OCI-LY7 (cell line): ENCODE measurements around the gene CRK. TPM values are rescaled to one million over a fixed set of nuclear protein-coding genes. Genes with fewer than 3 reads are reported as not detected.

Experiments used
- BruUV-seq: library from RNA; stranded (reverse); fragments of 400-500 nt; replicated peaks from 2 replicates; lab custom pipeline; 2021; lab: Mats Ljungman, UMichigan
- CTCF ChIA-PET: fragments of 300-600 bp; sonication (Branson Sonifier 250); formaldehyde crosslinking; loops from one replicate; lab custom pipeline; 2022; ENCODE audit warnings: antibody characterized with exemption; ENCODE audit not compliant: unreplicated experiment; lab: Charles Lee
- POLR2A ChIA-PET: fragments of 300-600 bp; sonication (Branson Sonifier 250); formaldehyde crosslinking; loops from one replicate; lab custom pipeline; 2022; ENCODE audit warnings: antibody characterized with exemption; lab: Charles Lee
- DNase-seq: peaks from one replicate; pipeline ENCODE4 v3.0.0-alpha.2; 2015; ENCODE audit warnings: low spot score
- H2AFZ ChIP-seq: fragments of 200-600 bp; sonication (generic), shearing (Covaris generic); 2 replicates; pipeline ENCODE4 v1.6.1; 2014; ENCODE audit warnings: mild to moderate bottlenecking, antibody characterized with exemption, low read length, moderate library complexity
- H3K27ac ChIP-seq: fragments of 200-600 bp; sonication (generic); 2 replicates; pipeline ENCODE4 v1.5.1; 2014; ENCODE audit warnings: mixed run types, low read depth, mild to moderate bottlenecking, moderate library complexity, low read length, inconsistent platforms; ENCODE audit not compliant: poor library complexity, severe bottlenecking
- H3K36me3 ChIP-seq: fragments of 200-600 bp; sonication (generic); 2 replicates; pipeline ENCODE4 v1.6.1; 2014; ENCODE audit warnings: mild to moderate bottlenecking, antibody characterized with exemption, low read length, moderate library complexity, mixed read lengths; ENCODE audit not compliant: insufficient read depth
- H3K4me1 ChIP-seq: fragments of 200-600 bp; sonication (generic); 2 replicates; pipeline ENCODE4 v1.5.1; 2014; ENCODE audit warnings: mild to moderate bottlenecking, low read length; ENCODE audit not compliant: insufficient read depth, poor library complexity, severe bottlenecking
- H3K4me2 ChIP-seq: fragments of 200-600 bp; sonication (generic); 2 replicates; pipeline ENCODE4 v1.6.1; 2014; ENCODE audit warnings: mild to moderate bottlenecking, low read length
- H3K4me3 ChIP-seq: fragments of 200-600 bp; sonication (generic); 2 replicates; pipeline ENCODE4 v1.5.1; 2014; ENCODE audit warnings: mild to moderate bottlenecking, low read depth, low read length; ENCODE audit not compliant: poor library complexity, severe bottlenecking
- H3K79me2 ChIP-seq: fragments of 200-600 bp; sonication (generic); 2 replicates; pipeline ENCODE4 v1.6.1; 2016; ENCODE audit warnings: low read depth, mild to moderate bottlenecking, low read length, moderate library complexity, mixed read lengths; ENCODE audit not compliant: insufficient read depth
- H3K9me2 ChIP-seq: fragments of 200-600 bp; sonication (generic); 2 replicates; pipeline ENCODE4 v1.6.1; 2016; ENCODE audit warnings: mild to moderate bottlenecking, low read length, mixed read lengths; ENCODE audit not compliant: insufficient read depth
- H3K9me3 ChIP-seq: fragments of 200-600 bp; sonication (generic); 2 replicates; pipeline ENCODE4 v1.6.1; 2014; ENCODE audit warnings: mild to moderate bottlenecking, mixed run types, low read length, mixed read lengths
- H4K20me1 ChIP-seq: fragments of 200-600 bp; sonication (generic); 2 replicates; pipeline ENCODE4 v1.6.1; 2014; ENCODE audit warnings: mild to moderate bottlenecking, antibody characterized with exemption, low read length, moderate library complexity, mixed read lengths; ENCODE audit not compliant: insufficient read depth
- EZH2phosphoT487 ChIP-seq: fragments of 200-600 bp; sonication (generic); IDR thresholded peaks from 2 replicates; pipeline ENCODE4 v1.6.1; 2018; ENCODE audit warnings: low read depth, borderline replicate concordance, mild to moderate bottlenecking, mixed run types, antibody characterized with exemption, low read length, moderate library complexity, mixed read lengths
- intact Hi-C: fragments of 100-400 bp; cut with micrococcal nuclease; formaldehyde crosslinking; loops from one replicate; pipeline ENCODE4 v1.10.0; 2022; ENCODE audit not compliant: unreplicated experiment
- total RNA-seq, 2 experiments: library from RNA; depleted of rRNA in 1 of 2; stranded (reverse); fragments of >200 nt in 1 of 2; shearing (Covaris generic) in 1 of 2; gene quantifications; 2 replicates each; pipeline ENCODE4 v1.2.3, GENCODE V29; 2014 to 2022
- TF ChIP-seq, protein P1 (sequence below): fragments of 200-600 bp; sonication (generic); conservative IDR thresholded peaks from 2 replicates; pipeline ENCODE4 v1.5.1; 2014; ENCODE audit warnings: mild to moderate bottlenecking, antibody characterized with exemption, low read length, moderate library complexity, mixed read lengths

CRK gene
- total RNA-seq, 2 experiments from 2014 or later, result 30.4 to 32.0 TPM

DNA sequence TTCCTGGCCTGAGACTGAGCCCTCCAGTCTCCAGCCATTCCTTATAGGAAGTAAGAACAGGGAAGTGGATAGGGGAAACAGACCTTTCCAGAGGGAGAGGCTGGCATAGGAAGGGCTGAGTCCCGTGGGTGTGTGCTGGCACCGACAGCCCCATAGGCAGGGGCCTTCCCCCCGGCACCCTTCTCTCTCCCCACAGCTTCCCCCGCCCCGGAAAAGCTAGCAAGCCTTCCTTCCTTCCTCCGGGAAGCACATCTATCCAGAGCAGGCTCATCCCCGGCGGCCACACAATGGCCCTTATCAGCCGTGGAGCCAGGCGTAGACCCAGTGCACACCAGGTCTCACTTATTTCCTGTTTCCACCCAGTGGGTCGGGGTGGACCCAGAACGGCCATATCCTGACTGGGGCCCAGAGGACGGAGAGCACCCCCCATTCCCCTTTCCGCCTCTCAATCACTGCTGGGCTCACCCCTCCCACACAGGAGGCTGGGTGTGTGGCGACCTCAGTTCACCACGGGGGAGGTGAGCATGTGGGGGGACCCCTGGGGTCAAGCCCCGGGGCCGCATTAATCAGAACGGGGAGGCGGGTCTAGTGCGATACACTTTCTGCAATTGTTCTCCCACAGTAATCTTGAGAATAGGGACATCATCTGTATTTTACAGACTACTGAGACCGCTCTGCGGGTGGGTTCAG lies 37.4 kb upstream of the CRK start:
- POLR2A ChIA-PET, result no interaction called here
- no peak overlapping the region for H3K27ac ChIP-seq

DNA sequence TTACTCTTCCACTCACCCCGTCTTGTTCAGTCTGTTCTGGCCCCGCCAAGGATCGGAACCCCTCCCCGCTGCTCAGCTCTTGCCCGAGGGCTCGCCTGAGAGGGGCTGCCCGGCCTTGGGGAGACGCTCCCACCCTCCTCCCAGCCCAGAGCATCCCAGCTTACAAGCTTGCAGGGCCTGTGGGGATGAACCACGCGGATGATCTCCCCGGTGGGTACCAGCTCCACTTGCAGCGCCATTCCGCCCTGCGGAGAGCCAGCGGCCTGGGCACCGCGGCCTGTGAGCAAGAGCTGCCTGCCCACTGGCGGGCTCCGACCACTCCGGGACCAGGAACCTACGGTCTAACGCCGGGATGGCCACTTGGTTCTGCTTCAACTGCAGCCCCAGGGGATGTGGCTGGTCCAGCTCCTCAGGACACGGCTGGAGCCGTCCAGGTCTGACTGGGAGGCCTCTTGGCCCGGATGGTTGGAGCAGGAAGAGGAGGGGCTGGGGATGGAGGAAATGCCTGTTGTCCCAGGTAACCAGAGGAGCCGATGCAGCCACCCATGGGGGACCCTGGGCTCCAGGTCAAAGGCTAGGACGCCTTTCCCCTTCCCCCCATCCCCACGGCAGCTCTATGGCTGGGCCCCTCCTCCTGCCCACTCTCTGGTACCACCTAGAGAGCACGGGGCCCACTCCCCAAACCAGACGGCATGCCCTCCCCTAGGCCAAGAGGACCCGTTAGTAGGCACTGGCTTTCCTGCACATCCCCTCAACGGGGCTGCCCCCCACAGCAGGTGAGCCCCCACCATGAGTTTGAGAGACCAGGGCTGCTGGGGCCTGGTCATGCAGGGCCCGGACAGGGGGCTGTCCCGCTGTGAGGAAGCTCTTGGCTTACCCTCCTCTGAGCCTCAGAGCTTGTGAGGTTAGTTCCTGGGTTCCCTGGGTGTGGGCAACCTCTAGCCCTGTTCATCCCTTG lies 36.5 kb upstream of the CRK start, which contains the start of gene MYO1C:
Gene MYO1C, minus strand, starts transcription at position 438 of the 958 bp plus-strand sequence. Its CDS starts 199 bp downstream, at position 239.
- TF ChIP-seq, protein P1, sequence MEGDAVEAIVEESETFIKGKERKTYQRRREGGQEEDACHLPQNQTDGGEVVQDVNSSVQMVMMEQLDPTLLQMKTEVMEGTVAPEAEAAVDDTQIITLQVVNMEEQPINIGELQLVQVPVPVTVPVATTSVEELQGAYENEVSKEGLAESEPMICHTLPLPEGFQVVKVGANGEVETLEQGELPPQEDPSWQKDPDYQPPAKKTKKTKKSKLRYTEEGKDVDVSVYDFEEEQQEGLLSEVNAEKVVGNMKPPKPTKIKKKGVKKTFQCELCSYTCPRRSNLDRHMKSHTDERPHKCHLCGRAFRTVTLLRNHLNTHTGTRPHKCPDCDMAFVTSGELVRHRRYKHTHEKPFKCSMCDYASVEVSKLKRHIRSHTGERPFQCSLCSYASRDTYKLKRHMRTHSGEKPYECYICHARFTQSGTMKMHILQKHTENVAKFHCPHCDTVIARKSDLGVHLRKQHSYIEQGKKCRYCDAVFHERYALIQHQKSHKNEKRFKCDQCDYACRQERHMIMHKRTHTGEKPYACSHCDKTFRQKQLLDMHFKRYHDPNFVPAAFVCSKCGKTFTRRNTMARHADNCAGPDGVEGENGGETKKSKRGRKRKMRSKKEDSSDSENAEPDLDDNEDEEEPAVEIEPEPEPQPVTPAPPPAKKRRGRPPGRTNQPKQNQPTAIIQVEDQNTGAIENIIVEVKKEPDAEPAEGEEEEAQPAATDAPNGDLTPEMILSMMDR, result no peak
- no peak for TF ChIP-seq EZH2phosphoT487
- Histone ChIP-seq H4K20me1 (no peaks in the 10 kb centered on the region), H3K9me3 (no peaks in the 10 kb centered on the region), H3K9me2 (no peaks in the 10 kb centered on the region), H3K4me1 (peaks cover 29% of the 10 kb centered on the region), H3K4me3 (peak within 1 kb of the TSS; percentile 67), H3K4me2 (peak within 1 kb of the TSS; percentile 79), H3K27ac (no peak within 1 kb of the TSS), H2AFZ (peak within 1 kb of the TSS; percentile 64; the same call in 1 of the 2 replicates), H3K79me2 (no peaks in the 10 kb centered on the region; the same call in 1 of the 2 replicates), H3K36me3 (no peaks in the 10 kb centered on the region)
- no peak for DNase-seq
- ChIA-PET POLR2A (no interaction called here), CTCF (no interaction called here)
- intact Hi-C loops, result no loop called here
- BruUV-seq, result no TSS peak

More for the DNA sequence above, 37.4 kb upstream of the CRK start:
- CTCF ChIA-PET, result no interaction called here
- no peaks in the 10 kb centered on the region for H3K36me3 ChIP-seq
- no peaks in the 10 kb centered on the region for H3K9me2 ChIP-seq
- H3K79me2 ChIP-seq, result no peaks in the 10 kb centered on the region; the same call in 1 of the 2 replicates
- BruUV-seq, result no TSS peak
- peaks cover 24% of the 10 kb centered on the region for H3K4me1 ChIP-seq
- intact Hi-C loops, result no loop called here
- no peak for DNase-seq
- H2AFZ ChIP-seq, result no peak overlapping the region
- no peaks in the 10 kb centered on the region for H4K20me1 ChIP-seq
- TF ChIP-seq, protein P1, result no peak
- no peak for TF ChIP-seq EZH2phosphoT487
- no peak overlapping the region for H3K4me2 ChIP-seq
- no peak overlapping the region for H3K4me3 ChIP-seq
- H3K9me3 ChIP-seq, result no peaks in the 10 kb centered on the region
